HepG2 (cell line): ENCODE results near the gene ATXN7L3. TPM values are rescaled to one million over a fixed set of nuclear protein-coding genes. Genes with fewer than 3 reads are reported as not detected.
A peak's percentile ranks its signal among the peaks of the same experiment; 100 is the strongest.

ENCODE experiments used
- DRAP1 ChIP-seq: IDR thresholded peaks from 2 replicates; pipeline ENCODE4 v1.6.1; 2016; ENCODE audit warnings: missing genetic modification reagents, missing compliant biosample characterization
- FOSL2 ChIP-seq: sonication (generic); formaldehyde crosslinking; IDR thresholded peaks from 2 replicates; pipeline ENCODE4 v1.4.0; 2020; ENCODE audit warnings: missing genetic modification reagents
- GMEB1 ChIP-seq: sonication (generic); formaldehyde crosslinking; IDR thresholded peaks from 2 replicates; pipeline ENCODE4 v1.5.1; 2020; ENCODE audit warnings: missing genetic modification reagents, mild to moderate bottlenecking, borderline replicate concordance
- JUNB ChIP-seq: sonication (generic); formaldehyde crosslinking; IDR thresholded peaks from 2 replicates; pipeline ENCODE4 v1.8.0; 2022; ENCODE audit warnings: missing genetic modification reagents, mild to moderate bottlenecking, borderline replicate concordance
- MAFF ChIP-seq: IDR thresholded peaks from 2 replicates; pipeline ENCODE4 v1.6.1; 2011; ENCODE audit warnings: low read depth, low read length, improper control_type of control experiment
- ONECUT2 ChIP-seq: sonication (generic); formaldehyde crosslinking; IDR thresholded peaks from 2 replicates; pipeline ENCODE4 v1.4.0; 2020; ENCODE audit warnings: missing genetic modification reagents
- PBX3 ChIP-seq: sonication (generic); formaldehyde crosslinking; IDR thresholded peaks from 2 replicates; pipeline ENCODE4 v1.8.1; 2023; ENCODE audit warnings: missing genetic modification reagents, inconsistent platforms, borderline replicate concordance
- SKIL ChIP-seq: sonication (generic); formaldehyde crosslinking; IDR thresholded peaks from 2 replicates; pipeline ENCODE4 v1.8.0; 2022; ENCODE audit warnings: missing genetic modification reagents, mild to moderate bottlenecking, moderate library complexity, borderline replicate concordance
- ZBTB34 ChIP-seq: sonication (generic); formaldehyde crosslinking; IDR thresholded peaks from 2 replicates; pipeline ENCODE4 v1.8.0; 2022; ENCODE audit warnings: mild to moderate bottlenecking, missing genetic modification reagents
- ZNF281 ChIP-seq: sonication (generic); formaldehyde crosslinking; IDR thresholded peaks from 2 replicates; pipeline ENCODE4 v1.4.0; 2020; ENCODE audit warnings: missing genetic modification reagents, borderline replicate concordance
- ZNF343 ChIP-seq: sonication (generic); formaldehyde crosslinking; IDR thresholded peaks from 2 replicates; pipeline ENCODE4 v1.4.0; 2020; ENCODE audit warnings: mild to moderate bottlenecking, missing genetic modification reagents
- ZNF446 ChIP-seq: sonication (generic); formaldehyde crosslinking; IDR thresholded peaks from 2 replicates; pipeline ENCODE4 v1.5.0; 2020; ENCODE audit warnings: mild to moderate bottlenecking, missing genetic modification reagents
- ZNF496 ChIP-seq: sonication (generic); formaldehyde crosslinking; IDR thresholded peaks from 2 replicates; pipeline ENCODE4 v1.8.1; 2023; ENCODE audit warnings: mild to moderate bottlenecking, moderate library complexity, missing genetic modification reagents; ENCODE audit not compliant: insufficient replicate concordance
- ZNF564 ChIP-seq: sonication (generic); formaldehyde crosslinking; IDR thresholded peaks from 2 replicates; pipeline ENCODE4 v1.8.1; 2023; ENCODE audit warnings: mild to moderate bottlenecking, missing genetic modification reagents
- ZNF629 ChIP-seq: sonication (generic); formaldehyde crosslinking; conservative IDR thresholded peaks from 2 replicates; pipeline ENCODE4 v1.5.0; 2020; ENCODE audit warnings: missing genetic modification reagents
- ZNF639 ChIP-seq: conservative IDR thresholded peaks from 2 replicates; pipeline ENCODE4 v1.6.1; 2018; ENCODE audit warnings: missing genetic modification reagents
- ZNF709 ChIP-seq: sonication (generic); formaldehyde crosslinking; IDR thresholded peaks from 2 replicates; pipeline ENCODE4 v1.5.0; 2020; ENCODE audit warnings: mild to moderate bottlenecking, missing genetic modification reagents
- ZNF720 ChIP-seq: sonication (generic); formaldehyde crosslinking; IDR thresholded peaks from 2 replicates; pipeline ENCODE4 v1.4.0; 2020; ENCODE audit warnings: missing genetic modification reagents
- polyA plus RNA-seq, 8 experiments: library from polyadenylated mRNA; depleted of rRNA in 3 of 8; stranded (reverse) in 7 of 8; unstranded in 1 of 8; fragments of >200 nt; fragmentation: Illumina TruSeq in 4 of 8; extraction: Trizol in 4 of 8; gene quantifications; 2 replicates each; pipeline versions ENCODE4 v1.2.1 to v1.2.3, GENCODE V29; 2011 to 2016; ENCODE audit warnings: low read depth in 4 of 8, missing spikeins in 1 of 8, mixed read lengths in 1 of 8; ENCODE audit not compliant: insufficient read depth in 1 of 8
- total RNA-seq, 5 experiments: library from RNA; depleted of rRNA; stranded (reverse); fragments of >200 nt; fragmentation: Illumina TruSeq; extraction: Trizol; gene quantifications; 2 replicates each; pipeline ENCODE4 v1.2.3, GENCODE V29; 2016; ENCODE audit warnings: low read depth in 1 of 5

ATXN7L3 gene
- total and polyA plus RNA-seq, 2 of the 13 experiments (the other 11 are each of a cell fraction or from before 2014, with no cell fraction given): 44.5 to 59.1 TPM

GRCh38 chr17:44200478-44201155, 933 bp upstream of the ATXN7L3 start (continued):
- TF ChIP-seq GMEB1 (CRISPR knock-in tag) (no peak; the same call in 1 of the 2 replicates), ZNF446 (no peak), MAFF (no peak), FOSL2 (peak; percentile 9; the same call in 1 of the 2 replicates), ZNF343 (CRISPR knock-in tag) (peak; percentile 82; the same call in 1 of the 2 replicates), ZNF281 (CRISPR knock-in tag) (no peak), DRAP1 (no peak; the same call in 1 of the 2 replicates), JUNB (CRISPR knock-in tag) (no peak), ZNF709 (no peak), PBX3 (no peak), SKIL (CRISPR knock-in tag) (no peak), ONECUT2 (no peak), ZNF629 (CRISPR knock-in tag) (no peak), ZNF496 (CRISPR knock-in tag) (no peak), ZBTB34 (CRISPR knock-in tag) (no peak), ZNF564 (CRISPR knock-in tag) (no peak), ZNF639 (peak; percentile 14; the same call in 1 of the 2 replicates), ZNF720 (no peak)
